IgD-negative memory B cell (primary cell): Measurements from ENCODE around the gene DNAH7. TPM values are rescaled to one million over a fixed set of nuclear protein-coding genes. Genes with fewer than 3 reads are reported as not detected.

Source experiments
- H3K27ac Mint-ChIP-seq, 3 donors: one replicate each; pipeline ENCODE4 v1.8.0; 2020 to 2022; ENCODE audit warnings: mild to moderate bottlenecking in 3 of 3, mixed read lengths in 3 of 3, moderate library complexity in 1 of 3
- H3K27me3 Mint-ChIP-seq: one replicate; pipeline ENCODE4 v1.8.0; 2021; ENCODE audit warnings: mixed read lengths
- H3K36me3 Mint-ChIP-seq: one replicate; pipeline ENCODE4 v1.8.0; 2020; ENCODE audit warnings: mild to moderate bottlenecking, mixed read lengths
- H3K4me1 Mint-ChIP-seq, 3 donors: one replicate each; pipeline ENCODE4 v1.8.0; 2020 to 2022; ENCODE audit warnings: mixed read lengths in 3 of 3, mild to moderate bottlenecking in 1 of 3
- H3K4me3 Mint-ChIP-seq, 4 donors: one replicate each; pipeline ENCODE4 v1.8.0; 2020 to 2022; ENCODE audit warnings: mild to moderate bottlenecking in 4 of 4, mixed read lengths in 4 of 4, moderate library complexity in 3 of 4
- H3K9me3 Mint-ChIP-seq, 3 donors: one replicate each; pipeline ENCODE4 v1.8.0; 2020 to 2021; ENCODE audit warnings: mixed read lengths in 3 of 3, mild to moderate bottlenecking in 1 of 3
- polyA plus RNA-seq: library from polyadenylated mRNA; unstranded; fragments of 300-500 nt; fragmentation: Illumina TruSeq; gene quantifications from one replicate; pipeline ENCODE4 v1.2.3, GENCODE V29; 2021

Gene DNAH7
- polyA plus RNA-seq, 1 donor from 2014 or later: 0.11 TPM

GRCh38 chr2:195810340-195811098 is 258.1 kb downstream of the DNAH7 start:
- H3K27me3 Mint-ChIP-seq: peaks cover 1% of the 10 kb centered on the region
- no peak overlapping the region for H3K4me3 Mint-ChIP-seq
- no peaks in the 10 kb centered on the region for H3K36me3 Mint-ChIP-seq
- peaks cover 0 to 1% (median 0%) of the 10 kb centered on the region in 3 donors for H3K4me1 Mint-ChIP-seq
- no peak overlapping the region for H3K27ac Mint-ChIP-seq
- peaks cover 0 to 2% (median 0%) of the 10 kb centered on the region in 3 donors for H3K9me3 Mint-ChIP-seq

- Mint-ChIP-seq H3K36me3 (no peaks in the 10 kb centered on the region), H3K9me3 (peaks cover 0 to 2% (median 0%) of the 10 kb centered on the region in 3 donors)
Observed at GRCh38 chr2:195808189-195808588, 260.4 kb downstream of the DNAH7 start.

GRCh38 chr2:195805283-195805976 is 263.2 kb downstream of the DNAH7 start:
- Mint-ChIP-seq H3K27ac (no peak overlapping the region), H3K9me3 (peaks cover 0 to under 1% (median 0%) of the 10 kb centered on the region in 3 donors), H3K4me3 (no peak overlapping the region), H3K27me3 (no peaks in the 10 kb centered on the region), H3K4me1 (no peaks in the 10 kb centered on the region), H3K36me3 (no peaks in the 10 kb centered on the region)

More at GRCh38 chr2:195808189-195808588, 260.4 kb downstream of the DNAH7 start:
- Mint-ChIP-seq H3K27me3 (peaks cover 1% of the 10 kb centered on the region), H3K4me3 (no peak overlapping the region), H3K27ac (no peak overlapping the region), H3K4me1 (peaks cover 0 to 1% (median 0%) of the 10 kb centered on the region in 3 donors)

GRCh38 chr2:195795879-195796278 is 272.8 kb downstream of the DNAH7 start:
- H3K9me3 Mint-ChIP-seq: peaks cover 0 to 1% (median 1%) of the 10 kb centered on the region in 3 donors
- no peaks in the 10 kb centered on the region for H3K36me3 Mint-ChIP-seq
- no peak overlapping the region for H3K4me3 Mint-ChIP-seq
- H3K27ac Mint-ChIP-seq: no peak overlapping the region
- H3K27me3 Mint-ChIP-seq: no peaks in the 10 kb centered on the region
- H3K4me1 Mint-ChIP-seq: no peaks in the 10 kb centered on the region

- Mint-ChIP-seq H3K4me1 (no peaks in the 10 kb centered on the region), H3K27me3 (peaks cover 2% of the 10 kb centered on the region), H3K27ac (no peak overlapping the region), H3K4me3 (no peak overlapping the region), H3K36me3 (no peaks in the 10 kb centered on the region), H3K9me3 (peaks cover 3 to 6% (median 5%) of the 10 kb centered on the region in 3 donors)
Observed at GRCh38 chr2:195793881-195794280, 274.8 kb downstream of the DNAH7 start.

GRCh38 chr2:195782156-195782555 is 286.5 kb downstream of the DNAH7 start:
- Mint-ChIP-seq H3K27me3 (peaks cover 5% of the 10 kb centered on the region), H3K36me3 (no peaks in the 10 kb centered on the region), H3K4me3 (no peak overlapping the region), H3K9me3 (no peaks in the 10 kb centered on the region), H3K27ac (no peak overlapping the region), H3K4me1 (peaks cover 0 to 1% (median 0%) of the 10 kb centered on the region in 3 donors)

GRCh38 chr2:195779491-195779890 is 289.1 kb downstream of the DNAH7 start:
- Mint-ChIP-seq H3K4me1 (peaks cover 0 to 1% (median 0%) of the 10 kb centered on the region in 3 donors), H3K27ac (no peak overlapping the region), H3K27me3 (peaks cover 3% of the 10 kb centered on the region), H3K4me3 (no peak overlapping the region), H3K9me3 (no peaks in the 10 kb centered on the region), H3K36me3 (no peaks in the 10 kb centered on the region)

- Mint-ChIP-seq H3K36me3 (no peaks in the 10 kb centered on the region), H3K4me3 (no peak overlapping the region), H3K27ac (no peak overlapping the region), H3K4me1 (no peaks in the 10 kb centered on the region), H3K9me3 (peaks cover 7 to 9% (median 8%) of the 10 kb centered on the region in 3 donors), H3K27me3 (no peaks in the 10 kb centered on the region)
Observed at GRCh38 chr2:195769975-195770374, 298.7 kb downstream of the DNAH7 start.

GRCh38 chr2:195768431-195768830 is 300.2 kb downstream of the DNAH7 start:
- H3K36me3 Mint-ChIP-seq: no peaks in the 10 kb centered on the region
- H3K27me3 Mint-ChIP-seq: no peaks in the 10 kb centered on the region
- no peaks in the 10 kb centered on the region for H3K4me1 Mint-ChIP-seq
- H3K4me3 Mint-ChIP-seq: no peak overlapping the region
- peaks cover 7 to 12% (median 12%) of the 10 kb centered on the region in 3 donors for H3K9me3 Mint-ChIP-seq
- no peak overlapping the region for H3K27ac Mint-ChIP-seq

GRCh38 chr2:195766691-195767090 is 301.9 kb downstream of the DNAH7 start:
- Mint-ChIP-seq H3K27me3 (no peaks in the 10 kb centered on the region), H3K9me3 (peaks cover 7 to 23% (median 17%) of the 10 kb centered on the region in 3 donors), H3K36me3 (no peaks in the 10 kb centered on the region), H3K4me3 (no peak overlapping the region), H3K4me1 (no peaks in the 10 kb centered on the region), H3K27ac (no peak overlapping the region)

GRCh38 chr2:195763866-195764265 is 304.8 kb downstream of the DNAH7 start:
- no peaks in the 10 kb centered on the region for H3K4me1 Mint-ChIP-seq
- peaks cover 10 to 30% (median 27%) of the 10 kb centered on the region in 3 donors for H3K9me3 Mint-ChIP-seq
- no peaks in the 10 kb centered on the region for H3K27me3 Mint-ChIP-seq
- H3K36me3 Mint-ChIP-seq: no peaks in the 10 kb centered on the region
- H3K4me3 Mint-ChIP-seq: no peak overlapping the region
- H3K27ac Mint-ChIP-seq: no peak overlapping the region

- Mint-ChIP-seq H3K27ac (no peak overlapping the region), H3K9me3 (peaks cover 5 to 21% (median 21%) of the 10 kb centered on the region in 3 donors), H3K36me3 (no peaks in the 10 kb centered on the region), H3K27me3 (no peaks in the 10 kb centered on the region), H3K4me1 (no peaks in the 10 kb centered on the region), H3K4me3 (no peak overlapping the region)
Observed at GRCh38 chr2:195759877-195760276, 308.8 kb downstream of the DNAH7 start.

GRCh38 chr2:195758846-195759245 is 309.8 kb downstream of the DNAH7 start:
- no peak overlapping the region for H3K4me3 Mint-ChIP-seq
- H3K4me1 Mint-ChIP-seq: no peaks in the 10 kb centered on the region
- H3K9me3 Mint-ChIP-seq: peaks cover 5 to 21% (median 19%) of the 10 kb centered on the region in 3 donors
- H3K27me3 Mint-ChIP-seq: no peaks in the 10 kb centered on the region
- H3K36me3 Mint-ChIP-seq: no peaks in the 10 kb centered on the region
- no peak overlapping the region for H3K27ac Mint-ChIP-seq

- no peak overlapping the region for H3K4me3 Mint-ChIP-seq
- no peaks in the 10 kb centered on the region for H3K27me3 Mint-ChIP-seq
- H3K4me1 Mint-ChIP-seq: no peaks in the 10 kb centered on the region
- H3K36me3 Mint-ChIP-seq: no peaks in the 10 kb centered on the region
- H3K27ac Mint-ChIP-seq: no peak overlapping the region
- H3K9me3 Mint-ChIP-seq: peaks cover 4 to 11% (median 5%) of the 10 kb centered on the region in 3 donors
Observed at GRCh38 chr2:195756218-195756942, 312.3 kb downstream of the DNAH7 start.

- Mint-ChIP-seq H3K4me1 (no peaks in the 10 kb centered on the region), H3K9me3 (peaks cover 0 to 4% (median 0%) of the 10 kb centered on the region in 3 donors), H3K4me3 (no peak overlapping the region), H3K36me3 (peaks cover 10% of the 10 kb centered on the region), H3K27ac (no peak overlapping the region), H3K27me3 (no peaks in the 10 kb centered on the region)
Observed at GRCh38 chr2:195741191-195741590, 327.4 kb downstream of the DNAH7 start.
